ENCODE results near the gene HDAC9. TPM values are rescaled to one million over a fixed set of nuclear protein-coding genes. Genes with fewer than 3 reads are reported as not detected.
"Not testable (repeated sequence)": the region's sequence is repeated elsewhere in the genome, so short reads cannot be mapped to it uniquely, and the experiment has no call there.

The HDAC9 gene
- polyA plus RNA-seq, 3 donors = 1.0 to 6.2 (median 3.8) TPM

- 60 to 79% (median 76%) methylated on average over 18 of the region's 18 CpGs for WGBS, 3 donors
- H3K27ac ChIP-seq (ENCODE audit: low read depth, low read length) = no peak overlapping the region
Observed at GRCh38 chr7:18727115-18727870, 231.7 kb downstream of the HDAC9 start.

DNA sequence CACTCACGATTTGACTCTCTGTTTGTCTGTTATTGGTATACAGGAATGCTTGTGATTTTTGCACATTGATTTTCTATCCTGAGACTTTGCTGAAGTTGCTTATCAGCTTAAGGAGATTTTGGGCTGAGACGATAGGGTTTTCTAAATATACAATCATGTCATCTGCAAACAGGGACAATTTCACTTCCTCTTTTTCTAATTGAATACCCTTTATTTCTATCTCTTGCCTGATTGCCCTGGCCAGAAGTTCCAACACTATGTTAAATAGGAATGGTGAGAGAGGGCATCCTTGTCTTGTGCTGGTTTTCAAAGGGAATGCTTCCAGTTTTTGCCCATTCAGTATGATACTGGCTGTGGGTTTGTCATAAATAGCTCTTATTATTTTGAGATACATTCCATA, 240.5 kb downstream of the HDAC9 start:
- 57 to 86% (median 80%) methylated on average over 2 of the region's 2 CpGs for WGBS, 3 donors
- H3K27ac ChIP-seq (ENCODE audit: low read depth, low read length) = not testable (repeated sequence)

DNA sequence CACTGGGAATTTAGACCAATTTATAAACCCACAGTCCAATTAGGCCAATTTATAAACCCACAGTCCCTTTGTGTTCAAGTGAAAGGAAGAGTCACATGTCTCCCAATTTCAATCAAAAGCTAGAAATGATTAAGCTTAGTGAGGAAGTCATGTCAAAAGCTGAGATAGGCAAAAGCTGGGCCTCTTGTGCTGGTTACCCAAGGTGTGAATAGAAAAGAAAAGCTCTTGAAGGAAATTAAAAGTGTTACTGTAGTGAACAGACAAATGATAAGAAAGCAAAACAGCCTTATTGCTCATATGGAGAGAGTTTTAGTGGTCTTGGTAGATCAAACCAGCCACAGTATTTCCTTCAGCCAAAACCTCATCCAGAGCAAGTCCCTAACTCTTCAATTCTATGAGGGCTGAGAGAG, 245.0 kb downstream of the HDAC9 start:
- no peak overlapping the region for H3K27ac ChIP-seq (ENCODE audit: low read depth, low read length)

GRCh38 chr7:18753972-18754610, 258.5 kb downstream of the HDAC9 start:
- WGBS, 3 donors = 65 to 80% (median 68%) methylated on average over 3 of the region's 3 CpGs
- H3K27ac ChIP-seq (ENCODE audit: low read depth, low read length) = no peak overlapping the region

DNA sequence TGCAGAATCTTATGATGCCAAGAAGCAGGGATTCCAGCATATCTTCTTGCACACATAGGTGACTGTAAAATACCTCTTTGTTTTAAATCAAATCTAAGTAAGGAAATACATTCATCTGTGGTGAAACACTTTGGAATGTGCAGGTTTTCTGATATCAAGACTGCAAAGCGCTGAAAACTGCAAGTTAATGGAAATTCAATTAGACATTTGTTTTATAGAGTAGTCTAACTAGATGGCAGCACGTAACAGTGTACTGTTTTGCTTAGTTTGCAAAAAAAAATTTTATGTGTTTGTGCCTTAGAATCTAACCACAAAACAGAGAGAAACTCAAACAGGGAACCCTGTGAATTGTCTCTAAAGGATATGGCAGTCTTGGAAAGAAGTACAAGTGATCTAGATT, 259.2 kb downstream of the HDAC9 start:
- 20 to 72% (median 60%) methylated on average over 2 of the region's 2 CpGs for WGBS, 3 donors
- no peak overlapping the region for H3K27ac ChIP-seq (ENCODE audit: low read depth, low read length)

DNA sequence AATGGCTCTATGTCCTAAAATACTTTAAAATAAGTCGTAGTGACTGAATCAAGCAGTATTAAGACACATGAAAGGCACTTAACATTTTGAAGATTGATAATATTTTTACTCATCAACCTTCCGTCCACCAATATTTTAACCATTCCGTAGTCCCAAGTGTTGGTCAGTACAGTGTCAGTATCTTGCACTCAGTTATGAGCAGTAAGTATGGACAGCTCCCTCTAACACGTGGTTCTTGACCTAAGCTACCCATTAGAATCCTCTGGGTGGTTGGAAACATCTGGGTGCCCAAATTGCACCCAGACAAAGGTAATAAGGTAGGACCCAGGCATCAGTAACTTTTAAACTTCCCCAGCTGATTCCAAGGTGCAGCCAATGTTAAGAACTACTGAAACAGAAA, 260.2 kb downstream of the HDAC9 start:
- no peak overlapping the region for H3K27ac ChIP-seq (ENCODE audit: low read depth, low read length)
- WGBS, 3 donors = 78 to 86% (median 84%) methylated on average over 4 of the region's 4 CpGs

- no peak overlapping the region for H3K27ac ChIP-seq (ENCODE audit: low read depth, low read length)
- WGBS, 3 donors = 71 to 91% (median 88%) methylated on average over 6 of the region's 6 CpGs
Observed at GRCh38 chr7:18756378-18757050, 261.0 kb downstream of the HDAC9 start.

GRCh38 chr7:18760046-18760445, 264.5 kb downstream of the HDAC9 start:
- WGBS, 3 donors = 75 to 90% (median 90%) methylated on average over 5 of the region's 5 CpGs
- no peak overlapping the region for H3K27ac ChIP-seq (ENCODE audit: low read depth, low read length)

GRCh38 chr7:18760631-18761445, 265.3 kb downstream of the HDAC9 start:
- 41 to 86% (median 84%) methylated on average over 7 of the region's 7 CpGs for WGBS, 3 donors
- no peak overlapping the region for H3K27ac ChIP-seq (ENCODE audit: low read depth, low read length)

GRCh38 chr7:18762189-18762588, 266.6 kb downstream of the HDAC9 start:
- no peak overlapping the region for H3K27ac ChIP-seq (ENCODE audit: low read depth, low read length)
- 12 to 51% (median 50%) methylated on average over 3 of the region's 3 CpGs for WGBS, 3 donors

DNA sequence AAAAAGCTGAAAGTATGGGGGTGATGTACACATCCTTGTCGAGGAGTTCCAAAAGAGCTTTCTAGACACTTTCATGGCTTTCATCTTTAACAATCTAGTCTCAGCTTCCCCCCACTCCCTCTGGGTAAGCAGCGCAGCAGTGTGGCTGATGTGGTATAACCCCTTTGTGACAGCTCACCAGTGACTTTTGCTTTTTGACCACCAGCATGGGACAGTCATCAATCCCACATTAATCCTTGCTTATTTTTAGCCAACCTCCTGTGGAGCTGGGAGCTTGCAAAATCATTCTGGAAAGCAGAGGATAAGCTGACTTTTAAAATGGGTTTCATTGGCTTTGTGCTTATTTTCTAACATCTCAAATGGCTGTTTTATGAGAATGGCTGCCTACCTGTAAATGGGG, 272.7 kb downstream of the HDAC9 start:
- no peak overlapping the region for H3K27ac ChIP-seq (ENCODE audit: low read depth, low read length)
- WGBS, 3 donors = 81 to 89% (median 86%) methylated on average over 2 of the region's 2 CpGs

- no peak overlapping the region for H3K27ac ChIP-seq (ENCODE audit: low read depth, low read length)
- WGBS, 3 donors = 55 to 81% (median 68%) methylated on average over 7 of the region's 7 CpGs
Observed at GRCh38 chr7:18770154-18770811, 274.7 kb downstream of the HDAC9 start.

DNA sequence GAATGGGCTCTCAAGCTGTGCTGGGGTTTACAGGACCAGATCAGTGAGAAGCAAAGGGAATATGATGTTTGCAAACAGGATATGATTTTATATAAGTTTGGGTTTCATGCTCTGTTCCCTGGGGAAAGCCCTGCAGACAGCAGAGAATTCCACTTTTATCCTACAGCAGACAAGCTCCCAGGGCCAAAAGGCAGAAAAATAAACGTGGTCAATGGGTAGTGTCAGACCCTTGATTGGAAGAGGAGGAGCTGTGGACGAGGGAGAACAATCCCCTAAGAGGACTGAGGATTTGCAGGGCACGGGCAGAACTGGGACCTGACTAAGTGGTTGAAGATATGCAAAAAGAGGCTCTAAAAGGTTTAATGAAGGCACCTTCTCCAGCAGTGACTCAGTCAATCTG, 275.3 kb downstream of the HDAC9 start:
- 31 to 63% (median 55%) methylated on average over 3 of the region's 3 CpGs for WGBS, 3 donors
- no peak overlapping the region for H3K27ac ChIP-seq (ENCODE audit: low read depth, low read length)

GRCh38 chr7:18771834-18772566, 276.5 kb downstream of the HDAC9 start:
- WGBS, 3 donors = 32 to 67% (median 60%) methylated on average over 2 of the region's 2 CpGs
- H3K27ac ChIP-seq (ENCODE audit: low read depth, low read length) = no peak overlapping the region

GRCh38 chr7:18772567-18772965, 277.0 kb downstream of the HDAC9 start:
- WGBS, 3 donors = 53 to 89% (median 83%) methylated on average over 1 of the region's 1 CpG

GRCh38 chr7:18777314-18777713, 281.8 kb downstream of the HDAC9 start:
- H3K27ac ChIP-seq (ENCODE audit: low read depth, low read length) = no peak overlapping the region
- WGBS, 3 donors = 66 to 95% (median 87%) methylated on average over 2 of the region's 2 CpGs

More at GRCh38 chr7:18772567-18772965, 277.0 kb downstream of the HDAC9 start:
- H3K27ac ChIP-seq (ENCODE audit: low read depth, low read length) = no peak overlapping the region

GRCh38 chr7:18778594-18778993, 283.0 kb downstream of the HDAC9 start:
- 58 to 71% (median 71%) methylated on average over 3 of the region's 3 CpGs for WGBS, 3 donors
- no peak overlapping the region for H3K27ac ChIP-seq (ENCODE audit: low read depth, low read length)

DNA sequence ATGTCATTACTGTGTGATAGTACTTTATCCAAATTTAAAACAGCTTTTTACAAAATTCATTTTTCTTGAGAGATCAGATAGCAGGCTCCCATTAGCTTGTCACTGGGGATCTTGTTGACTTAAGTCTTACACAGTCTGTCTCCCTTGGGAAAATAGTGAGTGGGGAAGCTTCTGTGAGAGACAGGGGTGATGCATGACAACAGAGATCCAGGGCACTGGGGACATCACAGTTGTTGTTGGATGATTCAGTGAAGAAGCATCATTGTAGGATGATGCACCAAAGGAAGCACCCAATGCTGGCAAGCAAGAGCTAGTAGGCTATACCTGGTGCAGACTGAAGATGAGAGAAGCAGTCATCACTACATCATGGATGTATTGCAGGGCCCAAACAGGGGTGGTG, 284.7 kb downstream of the HDAC9 start:
- H3K27ac ChIP-seq (ENCODE audit: low read depth, low read length) = no peak overlapping the region

All from adipose tissue (tissue), 3 donors.